Lung (tissue), 13 donors: ENCODE measurements around the gene PRKX. TPM values are rescaled to one million over a fixed set of nuclear protein-coding genes. Genes with fewer than 3 reads are reported as not detected.
"Not testable (repeated sequence)": the region's sequence is repeated elsewhere in the genome, so short reads cannot be mapped to it uniquely, and the experiment has no call there.

Experiments used
- ATAC-seq: fragments of 200-7000 bp; cut with Tn5 transposase; one replicate; pipeline ENCODE4 v1.9.1; 2020; ENCODE audit warnings: moderate number of reproducible peaks; ENCODE audit not compliant: insufficient read depth, low FRiP score
- DNase-seq, 3 donors: peaks; one replicate each; pipeline ENCODE4 v3.0.0-alpha.2; 2013 to 2017
- H3K27ac ChIP-seq, 2 donors: one replicate each; pipeline ENCODE4 v1.5.1; 2013; ENCODE audit warnings: mild to moderate bottlenecking in 2 of 2, moderate library complexity in 2 of 2, control low read depth in 1 of 2, inconsistent platforms in 1 of 2, low read depth in 1 of 2, low read length in 1 of 2
- H3K27me3 ChIP-seq, 3 donors: one replicate each; pipeline ENCODE4 v1.5.1; 2013; ENCODE audit warnings: low read length in 2 of 3; ENCODE audit not compliant: control insufficient read depth in 3 of 3, insufficient read depth in 3 of 3
- H3K36me3 ChIP-seq, 4 donors: one replicate each; pipeline ENCODE4 v1.5.1; 2013; ENCODE audit warnings: low read length in 4 of 4, mild to moderate bottlenecking in 1 of 4, moderate library complexity in 1 of 4; ENCODE audit not compliant: control insufficient read depth in 4 of 4, insufficient read depth in 4 of 4
- H3K4me1 ChIP-seq, 5 donors: one replicate each; pipeline ENCODE4 v1.5.1; 2013; ENCODE audit warnings: low read length in 5 of 5, mild to moderate bottlenecking in 2 of 5, moderate library complexity in 1 of 5; ENCODE audit not compliant: control insufficient read depth in 5 of 5, insufficient read depth in 5 of 5
- H3K4me3 ChIP-seq: one replicate; pipeline ENCODE4 v1.5.1; 2013; ENCODE audit warnings: mild to moderate bottlenecking, control low read depth, moderate library complexity
- H3K9ac ChIP-seq, 2 donors: one replicate each; pipeline ENCODE4 v1.5.1; 2013; ENCODE audit warnings: low read length in 2 of 2, control low read depth in 1 of 2; ENCODE audit not compliant: insufficient read depth in 1 of 2
- H3K9me3 ChIP-seq, 4 donors: one replicate each; pipeline ENCODE4 v1.5.1; 2013; ENCODE audit warnings: low read length in 3 of 4, mild to moderate bottlenecking in 1 of 4, moderate library complexity in 1 of 4; ENCODE audit not compliant: control insufficient read depth in 4 of 4, insufficient read depth in 3 of 4
- WGBS, 2 donors: extraction: QIAGEN DNeasy Blood & Tissue Kit; methylation state at CpG; one replicate each; pipeline ENCODE4 v1.1.7; 2013; 5-methylcytosine and 5-hydroxymethylcytosine counted together
- polyA plus RNA-seq, 2 donors: library from polyadenylated mRNA; stranded (reverse); fragments of 200-250 nt; gene quantifications; one replicate each; pipeline ENCODE4 v1.2.1, GENCODE V29; 2013
- small RNA-seq: library from RNA; depleted of rRNA; stranded (forward); fragments of <200 nt; gene quantifications from one replicate; pipeline ENCODE3, GENCODE V24; 2014; ENCODE audit warnings: low replicate concordance
- total RNA-seq, 2 donors: library from RNA; depleted of rRNA in 1 of 2; stranded (reverse); fragments of >200 nt in 1 of 2; gene quantifications; one replicate each; pipeline ENCODE4 v1.2.1, GENCODE V29; 2014 to 2021
- TF ChIP-seq, protein P1 (sequence below): IDR thresholded peaks from 2 replicates; pipeline ENCODE4 v1.5.1; 2012; ENCODE audit warnings: mild to moderate bottlenecking; ENCODE audit errors: control extremely low read depth, extremely low read depth
- donor health status: control.
- donor health status: control.
- donor health status: Bipolar disorder and iron deficiency.
- donor health status: healthy.
- donor health status: DM: yes; HTN: yes; CAD: no.

PRKX gene
- total and polyA plus RNA-seq, 4 donors = 5.5 to 16.3 (median 8.5) TPM

DNA sequence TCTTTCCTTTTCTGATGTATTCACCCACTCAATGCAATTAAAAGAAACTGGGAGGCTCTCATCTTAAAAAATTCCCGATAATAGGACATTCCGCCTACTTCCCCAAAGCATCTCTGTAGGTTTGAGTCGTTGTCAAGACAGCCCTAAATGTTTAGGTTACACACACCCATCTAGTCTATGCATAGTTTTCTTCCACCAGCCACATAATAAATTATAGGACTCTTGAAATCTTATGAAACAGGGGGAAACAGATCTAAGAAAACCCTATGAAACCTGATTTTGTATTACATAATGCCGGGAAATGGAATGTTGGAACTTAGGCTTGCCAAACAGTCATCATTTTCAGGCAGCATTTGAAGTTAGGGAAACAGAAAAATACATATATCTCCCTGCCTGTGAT, 150.0 kb downstream of the PRKX start:
- Histone ChIP-seq H3K4me3 (no peak overlapping the region), H3K27ac (no peak overlapping the region), H3K9me3 (peaks cover 0 to 5% (median 0%) of the 10 kb centered on the region in 4 donors), H3K9ac (no peak overlapping the region), H3K36me3 (no peaks in the 10 kb centered on the region), H3K4me1 (no peaks in the 10 kb centered on the region), H3K27me3 (peaks cover 0 to 23% (median 0%) of the 10 kb centered on the region in 3 donors)
- TF ChIP-seq, protein P1, sequence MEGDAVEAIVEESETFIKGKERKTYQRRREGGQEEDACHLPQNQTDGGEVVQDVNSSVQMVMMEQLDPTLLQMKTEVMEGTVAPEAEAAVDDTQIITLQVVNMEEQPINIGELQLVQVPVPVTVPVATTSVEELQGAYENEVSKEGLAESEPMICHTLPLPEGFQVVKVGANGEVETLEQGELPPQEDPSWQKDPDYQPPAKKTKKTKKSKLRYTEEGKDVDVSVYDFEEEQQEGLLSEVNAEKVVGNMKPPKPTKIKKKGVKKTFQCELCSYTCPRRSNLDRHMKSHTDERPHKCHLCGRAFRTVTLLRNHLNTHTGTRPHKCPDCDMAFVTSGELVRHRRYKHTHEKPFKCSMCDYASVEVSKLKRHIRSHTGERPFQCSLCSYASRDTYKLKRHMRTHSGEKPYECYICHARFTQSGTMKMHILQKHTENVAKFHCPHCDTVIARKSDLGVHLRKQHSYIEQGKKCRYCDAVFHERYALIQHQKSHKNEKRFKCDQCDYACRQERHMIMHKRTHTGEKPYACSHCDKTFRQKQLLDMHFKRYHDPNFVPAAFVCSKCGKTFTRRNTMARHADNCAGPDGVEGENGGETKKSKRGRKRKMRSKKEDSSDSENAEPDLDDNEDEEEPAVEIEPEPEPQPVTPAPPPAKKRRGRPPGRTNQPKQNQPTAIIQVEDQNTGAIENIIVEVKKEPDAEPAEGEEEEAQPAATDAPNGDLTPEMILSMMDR = no peak
- DNase-seq (no peak), ATAC-seq (no peak)
- WGBS, 2 donors = 89 to 90% methylated on average over 4 of the region's 4 CpGs

DNA sequence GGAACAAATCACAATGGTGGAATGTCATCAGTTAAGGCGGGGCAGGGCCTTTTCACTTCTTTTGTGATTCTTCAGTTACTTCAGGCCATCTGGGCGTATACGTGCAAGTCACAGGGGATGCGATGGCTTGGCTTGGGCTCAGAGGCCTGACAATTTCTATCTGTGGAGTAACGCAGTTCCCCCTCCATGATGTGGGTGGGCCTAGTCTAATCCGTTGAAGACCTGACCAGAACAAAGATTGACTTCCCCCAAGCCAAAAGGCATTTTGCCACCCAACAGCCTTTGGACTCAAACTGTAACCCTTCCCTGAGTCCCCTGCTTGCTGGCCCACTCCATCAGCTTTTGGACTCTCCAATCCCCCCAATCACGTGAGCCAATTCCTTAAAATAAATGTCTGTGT, 153.4 kb downstream of the PRKX start:
- ATAC-seq, H3K9me3 ChIP-seq, H3K36me3 ChIP-seq, H3K4me1 ChIP-seq, H3K27ac ChIP-seq, H3K27me3 ChIP-seq, H3K4me3 ChIP-seq, DNase-seq, H3K9ac ChIP-seq: not testable (repeated sequence)
- WGBS, 2 donors = 88 to 91% methylated on average over 3 to 6 of the region's 7 CpGs

Small RNA genes within 50 kb of the gene (small RNA-seq; reads per million reads assigned to genes)
- not detected for gene RF00019
- gene RNU6-114P = not detected
